ENCODE data around the gene CASK.
"Not testable (repeated sequence)": the region's sequence is repeated elsewhere in the genome, so short reads cannot be mapped to it uniquely, and the experiment has no call there.

Gene CASK

DNA sequence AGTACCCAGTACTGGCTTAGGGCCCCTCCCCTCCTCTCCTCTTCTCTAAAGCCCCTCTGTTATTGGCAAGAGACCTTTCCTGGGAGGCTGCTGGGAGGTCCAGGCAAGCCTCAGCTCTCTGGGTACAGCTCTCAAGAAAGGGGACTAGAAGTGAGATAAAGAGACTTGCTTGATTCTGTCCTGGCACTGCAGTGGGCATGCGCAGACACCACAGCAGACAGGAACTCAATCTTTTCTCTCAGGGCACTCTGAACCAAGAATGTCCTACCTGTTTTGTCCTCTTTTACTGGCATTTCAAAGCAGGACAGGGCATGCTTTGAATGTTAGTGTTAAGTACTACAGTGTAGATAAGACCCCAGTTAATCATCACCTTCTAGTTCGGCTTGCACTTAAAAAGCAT, 401.3 kb downstream of the CASK start:
- Histone ChIP-seq H3K9me3 (ENCODE audit: control insufficient read depth in 2 of 2, low read length in 2 of 2) (no peaks in the 10 kb centered on the region), H3K27ac (ENCODE audit: low read depth in 2 of 2, low read length in 2 of 2) (no peak overlapping the region), H3K27me3 (ENCODE audit: control insufficient read depth in 2 of 2, insufficient read depth in 2 of 2, low read length in 2 of 2) (peaks cover 7 to 10% of the 10 kb centered on the region in 2 donors), H3K36me3 (ENCODE audit: control insufficient read depth in 2 of 2, insufficient read depth in 2 of 2, low read length in 2 of 2) (peaks cover 2 to 7% of the 10 kb centered on the region in 2 donors), H3K4me3 (ENCODE audit: low read length in 2 of 2) (no peak overlapping the region), H3K4me1 (ENCODE audit: control insufficient read depth in 2 of 2, insufficient read depth in 2 of 2, low read length in 2 of 2) (no peaks in the 10 kb centered on the region), H3K9ac (ENCODE audit: low read depth in 1 of 2, low read length in 2 of 2) (no peak overlapping the region)

DNA sequence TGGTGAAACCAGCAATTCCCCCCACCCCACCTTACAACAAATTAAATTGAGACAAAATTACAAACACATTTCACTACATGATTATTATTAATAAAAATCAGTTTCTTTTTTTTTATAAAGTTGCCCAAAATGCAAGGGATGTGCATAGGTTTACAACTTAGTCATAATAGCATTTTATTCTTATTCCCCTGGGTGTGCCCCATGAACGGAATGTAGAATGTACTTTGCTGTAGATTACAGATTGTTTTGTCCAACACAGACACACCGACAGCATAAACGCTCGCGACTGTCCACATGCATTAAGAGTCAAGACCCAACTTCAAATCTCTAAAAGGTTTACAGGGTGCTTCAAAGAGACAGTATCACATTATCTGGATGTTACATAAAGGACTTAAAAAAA, 403.9 kb downstream of the CASK start:
- Histone ChIP-seq H3K27ac (ENCODE audit: low read depth in 2 of 2, low read length in 2 of 2) (no peak overlapping the region), H3K36me3 (ENCODE audit: control insufficient read depth in 2 of 2, insufficient read depth in 2 of 2, low read length in 2 of 2) (peaks cover 2 to 6% of the 10 kb centered on the region in 2 donors), H3K4me1 (ENCODE audit: control insufficient read depth in 2 of 2, insufficient read depth in 2 of 2, low read length in 2 of 2) (no peaks in the 10 kb centered on the region), H3K27me3 (ENCODE audit: control insufficient read depth in 2 of 2, insufficient read depth in 2 of 2, low read length in 2 of 2) (peaks cover 4 to 5% of the 10 kb centered on the region in 2 donors), H3K4me3 (ENCODE audit: low read length in 2 of 2) (no peak overlapping the region), H3K9me3 (ENCODE audit: control insufficient read depth in 2 of 2, low read length in 2 of 2) (no peaks in the 10 kb centered on the region), H3K9ac (ENCODE audit: low read depth in 1 of 2, low read length in 2 of 2) (no peak overlapping the region)

DNA sequence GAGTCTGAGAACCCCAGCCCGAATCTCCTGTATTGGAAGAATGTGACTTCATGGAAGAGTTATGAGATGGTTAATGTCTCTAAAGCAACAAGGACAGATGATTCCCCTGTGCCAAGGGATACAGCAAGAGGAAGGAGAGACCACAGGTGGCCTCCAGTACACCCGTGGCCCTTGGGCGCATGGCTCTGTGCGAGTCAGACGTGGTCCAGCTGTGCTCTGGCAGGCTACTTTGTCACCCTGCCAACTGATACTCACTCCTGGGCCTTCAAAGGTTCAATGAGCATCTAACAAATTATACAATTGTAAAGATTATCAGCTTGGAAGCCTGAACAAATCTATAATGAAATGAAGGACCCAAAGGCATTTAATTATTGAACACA, 404.5 kb downstream of the CASK start:
- Histone ChIP-seq H3K9me3 (ENCODE audit: control insufficient read depth in 2 of 2, low read length in 2 of 2) (no peaks in the 10 kb centered on the region), H3K36me3 (ENCODE audit: control insufficient read depth in 2 of 2, insufficient read depth in 2 of 2, low read length in 2 of 2) (peaks cover 2 to 4% of the 10 kb centered on the region in 2 donors), H3K4me1 (ENCODE audit: control insufficient read depth in 2 of 2, insufficient read depth in 2 of 2, low read length in 2 of 2) (no peaks in the 10 kb centered on the region), H3K27ac (ENCODE audit: low read depth in 2 of 2, low read length in 2 of 2) (no peak overlapping the region), H3K27me3 (ENCODE audit: control insufficient read depth in 2 of 2, insufficient read depth in 2 of 2, low read length in 2 of 2) (peaks cover 4 to 5% of the 10 kb centered on the region in 2 donors), H3K4me3 (ENCODE audit: low read length in 2 of 2) (no peak overlapping the region), H3K9ac (ENCODE audit: low read depth in 1 of 2, low read length in 2 of 2) (no peak overlapping the region)

DNA sequence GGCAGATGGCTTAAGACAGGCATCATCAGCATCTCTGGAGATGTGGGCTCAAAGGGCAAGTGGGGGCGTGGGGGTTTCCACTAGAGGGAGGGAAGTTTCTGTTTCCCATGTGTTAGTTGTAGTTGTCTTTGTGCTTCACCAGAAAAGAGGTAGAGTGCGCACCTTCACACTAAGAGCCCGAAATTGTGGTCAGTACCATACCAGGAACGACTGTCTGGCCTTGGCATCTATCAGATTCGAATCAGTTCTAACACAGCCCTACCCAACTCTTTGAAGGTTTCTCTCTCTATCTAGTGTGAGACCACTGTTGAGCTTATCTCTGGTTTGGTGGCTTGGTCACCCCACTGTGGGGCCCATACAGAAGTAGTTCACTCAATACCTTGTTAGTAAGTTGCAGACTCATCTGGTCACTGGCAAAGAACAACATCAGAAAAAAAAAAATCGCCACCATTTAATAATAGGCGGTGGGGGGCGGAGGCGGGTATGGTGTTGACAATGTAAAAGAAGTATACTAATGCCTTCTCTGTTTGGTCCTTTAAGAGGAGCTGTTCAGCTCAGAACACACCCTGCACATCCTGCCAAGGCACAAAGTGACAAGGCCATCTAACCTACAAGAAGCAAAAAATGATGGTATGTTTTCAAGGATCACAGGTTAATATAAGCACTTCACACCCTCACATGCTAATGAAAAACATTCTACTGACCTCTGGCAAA, 405.1 kb downstream of the CASK start:
- peaks cover 4 to 7% of the 10 kb centered on the region in 2 donors for H3K27me3 ChIP-seq (ENCODE audit: control insufficient read depth in 2 of 2, insufficient read depth in 2 of 2, low read length in 2 of 2)
- no peaks in the 10 kb centered on the region for H3K4me1 ChIP-seq (ENCODE audit: control insufficient read depth in 2 of 2, insufficient read depth in 2 of 2, low read length in 2 of 2)
- H3K9ac ChIP-seq (ENCODE audit: low read depth in 1 of 2, low read length in 2 of 2), result no peak overlapping the region
- H3K36me3 ChIP-seq (ENCODE audit: control insufficient read depth in 2 of 2, insufficient read depth in 2 of 2, low read length in 2 of 2), result peaks cover 1 to 4% of the 10 kb centered on the region in 2 donors
- H3K4me3 ChIP-seq (ENCODE audit: low read length in 2 of 2), result no peak overlapping the region
- H3K9me3 ChIP-seq (ENCODE audit: control insufficient read depth in 2 of 2, low read length in 2 of 2), result no peaks in the 10 kb centered on the region
- H3K27ac ChIP-seq (ENCODE audit: low read depth in 2 of 2, low read length in 2 of 2), result no peak overlapping the region

DNA sequence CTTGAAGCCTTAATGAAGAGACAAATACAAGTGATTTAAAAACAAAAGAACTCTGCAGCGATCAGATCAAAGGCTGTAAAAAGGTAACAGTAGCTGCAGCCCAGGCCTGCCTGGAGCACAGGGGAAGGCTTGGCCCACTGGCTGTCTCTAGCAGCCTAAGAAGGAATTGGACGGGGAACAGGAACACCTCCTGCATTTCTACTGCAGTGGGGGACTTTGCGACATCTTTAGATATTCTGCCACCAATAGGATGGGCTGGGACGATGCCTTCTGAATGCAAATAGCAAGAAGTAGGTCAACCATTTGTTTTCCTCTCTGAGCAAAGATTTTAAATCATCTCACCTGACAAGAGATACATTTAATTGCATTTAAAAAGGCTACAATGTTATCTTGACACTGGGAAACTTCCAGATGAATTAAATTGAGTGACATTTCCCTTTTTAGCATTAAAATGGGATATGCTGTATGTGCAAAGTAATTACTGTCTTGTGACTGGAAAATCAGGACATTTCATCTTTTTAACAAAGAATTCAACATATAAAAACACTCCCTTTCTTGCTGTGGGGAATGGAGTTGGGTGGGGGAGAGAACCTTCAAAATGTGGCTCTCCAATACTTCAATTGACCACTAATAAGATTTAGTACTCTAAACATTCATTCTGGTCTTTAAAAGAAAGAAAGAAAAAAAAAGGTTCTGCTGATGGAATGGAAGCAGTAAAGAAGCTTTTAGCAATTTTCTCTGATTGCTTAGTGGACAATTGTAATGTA, 406.2 kb downstream of the CASK start:
- H3K4me3 ChIP-seq (ENCODE audit: low read length in 2 of 2), result no peak overlapping the region
- no peak overlapping the region for H3K9ac ChIP-seq (ENCODE audit: low read depth in 1 of 2, low read length in 2 of 2)
- H3K36me3 ChIP-seq (ENCODE audit: control insufficient read depth in 2 of 2, insufficient read depth in 2 of 2, low read length in 2 of 2), result peaks cover 0 to 4% of the 10 kb centered on the region in 2 donors
- H3K27ac ChIP-seq (ENCODE audit: low read depth in 2 of 2, low read length in 2 of 2), result no peak overlapping the region
- no peaks in the 10 kb centered on the region for H3K9me3 ChIP-seq (ENCODE audit: control insufficient read depth in 2 of 2, low read length in 2 of 2)
- H3K27me3 ChIP-seq (ENCODE audit: control insufficient read depth in 2 of 2, insufficient read depth in 2 of 2, low read length in 2 of 2), result peaks cover 1 to 7% of the 10 kb centered on the region in 2 donors
- no peaks in the 10 kb centered on the region for H3K4me1 ChIP-seq (ENCODE audit: control insufficient read depth in 2 of 2, insufficient read depth in 2 of 2, low read length in 2 of 2)

DNA sequence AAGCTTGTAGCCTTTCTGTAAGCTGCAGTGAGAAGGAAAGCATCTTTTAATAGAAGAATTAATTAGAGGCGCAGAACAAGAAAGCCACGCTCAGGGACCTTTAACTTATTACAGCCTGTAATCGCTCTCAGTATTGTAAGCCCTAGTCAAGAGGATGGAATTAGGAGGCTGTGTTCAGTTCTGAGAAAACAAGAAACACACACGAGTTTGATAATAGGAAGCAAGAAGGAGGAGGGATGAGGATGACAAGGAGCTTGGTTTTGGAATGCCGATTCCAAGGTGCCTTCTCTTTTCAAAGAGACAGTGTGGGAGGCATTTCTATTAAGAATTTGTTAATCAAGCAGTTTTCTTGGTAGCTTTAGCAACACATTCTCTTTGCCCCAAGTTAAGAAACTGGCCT, 406.9 kb downstream of the CASK start:
- Histone ChIP-seq H3K4me3 (ENCODE audit: low read length in 2 of 2) (no peak overlapping the region), H3K4me1 (ENCODE audit: control insufficient read depth in 2 of 2, insufficient read depth in 2 of 2, low read length in 2 of 2) (no peaks in the 10 kb centered on the region), H3K9ac (ENCODE audit: low read depth in 1 of 2, low read length in 2 of 2) (no peak overlapping the region), H3K9me3 (ENCODE audit: control insufficient read depth in 2 of 2, low read length in 2 of 2) (no peaks in the 10 kb centered on the region), H3K27ac (ENCODE audit: low read depth in 2 of 2, low read length in 2 of 2) (no peak overlapping the region), H3K27me3 (ENCODE audit: control insufficient read depth in 2 of 2, insufficient read depth in 2 of 2, low read length in 2 of 2) (peaks cover 0 to 7% of the 10 kb centered on the region in 2 donors), H3K36me3 (ENCODE audit: control insufficient read depth in 2 of 2, insufficient read depth in 2 of 2, low read length in 2 of 2) (peaks cover 0 to 4% of the 10 kb centered on the region in 2 donors)

DNA sequence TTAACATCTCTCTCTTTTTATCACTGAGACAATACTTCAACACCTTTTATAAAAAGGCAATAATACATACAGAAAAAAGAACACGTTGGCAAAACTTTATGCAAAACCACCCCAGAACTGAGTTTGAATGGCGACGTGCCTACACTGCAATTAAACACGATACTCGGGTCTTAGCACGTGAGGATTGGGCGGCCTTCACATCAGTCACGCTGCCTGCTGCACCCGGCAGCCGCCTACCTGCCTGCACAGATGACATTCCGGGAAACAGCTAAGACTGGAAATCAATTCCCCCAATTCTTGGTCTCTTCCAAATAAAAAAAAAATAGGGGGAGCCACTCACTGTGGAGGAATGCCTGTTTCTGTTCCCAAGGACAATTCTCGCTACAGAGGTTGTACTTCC, 408.0 kb downstream of the CASK start:
- H3K9me3 ChIP-seq (ENCODE audit: control insufficient read depth in 2 of 2, low read length in 2 of 2), result no peaks in the 10 kb centered on the region
- peaks cover 0 to under 1% of the 10 kb centered on the region in 2 donors for H3K36me3 ChIP-seq (ENCODE audit: control insufficient read depth in 2 of 2, insufficient read depth in 2 of 2, low read length in 2 of 2)
- no peaks in the 10 kb centered on the region for H3K4me1 ChIP-seq (ENCODE audit: control insufficient read depth in 2 of 2, insufficient read depth in 2 of 2, low read length in 2 of 2)
- H3K9ac ChIP-seq (ENCODE audit: low read depth in 1 of 2, low read length in 2 of 2), result no peak overlapping the region
- H3K27me3 ChIP-seq (ENCODE audit: control insufficient read depth in 2 of 2, insufficient read depth in 2 of 2, low read length in 2 of 2), result peaks cover 0 to 7% of the 10 kb centered on the region in 2 donors
- no peak overlapping the region for H3K27ac ChIP-seq (ENCODE audit: low read depth in 2 of 2, low read length in 2 of 2)
- no peak overlapping the region for H3K4me3 ChIP-seq (ENCODE audit: low read length in 2 of 2)

DNA sequence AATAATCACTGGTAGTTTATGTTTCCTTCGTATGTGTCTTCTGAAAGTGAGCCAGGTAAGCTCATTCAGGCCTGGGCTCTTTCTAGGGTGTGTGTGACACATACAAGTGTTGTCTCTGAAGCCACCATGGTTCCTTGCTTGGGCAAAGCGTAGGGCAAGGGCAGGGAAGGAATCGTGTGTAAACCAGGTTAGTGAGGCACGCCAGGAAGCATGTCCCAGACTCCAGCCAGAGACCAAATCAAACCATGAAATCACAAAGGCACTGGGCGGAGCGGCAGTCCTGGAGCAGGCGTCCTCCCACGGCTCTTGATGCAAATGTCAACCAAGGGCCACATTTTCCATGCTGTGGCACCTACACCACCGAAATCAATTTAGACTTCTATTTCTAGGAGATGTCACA, 409.2 kb downstream of the CASK start:
- H3K9ac ChIP-seq (ENCODE audit: low read depth in 1 of 2, low read length in 2 of 2), result no peak overlapping the region
- no peak overlapping the region for H3K27ac ChIP-seq (ENCODE audit: low read depth in 2 of 2, low read length in 2 of 2)
- H3K4me1 ChIP-seq (ENCODE audit: control insufficient read depth in 2 of 2, insufficient read depth in 2 of 2, low read length in 2 of 2), result no peaks in the 10 kb centered on the region
- peaks cover 0 to 7% of the 10 kb centered on the region in 2 donors for H3K27me3 ChIP-seq (ENCODE audit: control insufficient read depth in 2 of 2, insufficient read depth in 2 of 2, low read length in 2 of 2)
- H3K36me3 ChIP-seq (ENCODE audit: control insufficient read depth in 2 of 2, insufficient read depth in 2 of 2, low read length in 2 of 2), result no peaks in the 10 kb centered on the region
- no peaks in the 10 kb centered on the region for H3K9me3 ChIP-seq (ENCODE audit: control insufficient read depth in 2 of 2, low read length in 2 of 2)
- no peak overlapping the region for H3K4me3 ChIP-seq (ENCODE audit: low read length in 2 of 2)

DNA sequence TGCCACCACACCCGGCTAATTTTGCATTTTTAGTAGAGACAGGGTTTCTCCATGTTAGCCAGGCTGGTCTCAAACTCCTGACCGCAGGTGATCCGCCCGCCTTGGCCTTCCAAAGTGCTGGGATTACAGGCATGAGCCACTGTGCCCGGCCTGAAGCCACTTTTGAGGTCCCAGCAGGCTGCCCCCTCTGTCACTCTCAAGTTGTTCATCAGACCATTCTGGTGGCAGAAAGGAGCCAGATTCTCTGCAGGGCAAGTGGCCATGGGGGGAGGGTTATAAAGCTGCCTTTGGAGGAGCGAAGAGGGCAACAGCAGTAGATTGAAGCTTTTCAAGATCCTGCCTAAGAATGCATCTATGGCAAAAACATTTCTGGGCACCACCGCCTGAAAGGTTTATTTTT, 410.5 kb downstream of the CASK start:
- H3K27ac ChIP-seq (ENCODE audit: low read depth in 2 of 2, low read length in 2 of 2); H3K9ac ChIP-seq (ENCODE audit: low read depth in 1 of 2, low read length in 2 of 2); H3K4me1 ChIP-seq (ENCODE audit: control insufficient read depth in 2 of 2, insufficient read depth in 2 of 2, low read length in 2 of 2); H3K36me3 ChIP-seq (ENCODE audit: control insufficient read depth in 2 of 2, insufficient read depth in 2 of 2, low read length in 2 of 2); H3K27me3 ChIP-seq (ENCODE audit: control insufficient read depth in 2 of 2, insufficient read depth in 2 of 2, low read length in 2 of 2); H3K9me3 ChIP-seq (ENCODE audit: control insufficient read depth in 2 of 2, low read length in 2 of 2); H3K4me3 ChIP-seq (ENCODE audit: low read length in 2 of 2): not testable (repeated sequence)

DNA sequence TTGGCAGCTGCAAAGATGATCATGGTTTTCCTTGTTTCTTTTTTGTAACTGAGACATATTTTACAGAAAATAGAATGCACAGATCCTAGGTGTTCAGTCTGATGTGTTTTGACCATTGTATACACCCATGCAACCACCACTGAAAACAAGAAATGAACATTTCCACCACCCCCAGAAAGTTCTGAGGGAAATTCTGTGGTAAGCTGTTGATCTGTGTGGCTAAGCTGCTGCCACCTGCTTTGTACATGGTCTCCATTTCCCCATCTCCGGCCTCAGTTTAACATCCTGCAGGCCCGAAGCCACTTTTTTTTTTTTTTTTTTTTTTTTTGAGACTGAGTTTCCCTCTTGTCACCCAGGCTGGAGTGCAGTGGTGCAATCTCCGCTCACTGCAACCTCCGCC, 411.0 kb downstream of the CASK start:
- Histone ChIP-seq H3K36me3 (ENCODE audit: control insufficient read depth in 2 of 2, insufficient read depth in 2 of 2, low read length in 2 of 2) (no peaks in the 10 kb centered on the region), H3K27ac (ENCODE audit: low read depth in 2 of 2, low read length in 2 of 2) (no peak overlapping the region), H3K4me3 (ENCODE audit: low read length in 2 of 2) (no peak overlapping the region), H3K4me1 (ENCODE audit: control insufficient read depth in 2 of 2, insufficient read depth in 2 of 2, low read length in 2 of 2) (no peaks in the 10 kb centered on the region), H3K9ac (ENCODE audit: low read depth in 1 of 2, low read length in 2 of 2) (no peak overlapping the region), H3K27me3 (ENCODE audit: control insufficient read depth in 2 of 2, insufficient read depth in 2 of 2, low read length in 2 of 2) (peaks cover 0 to 3% of the 10 kb centered on the region in 2 donors), H3K9me3 (ENCODE audit: control insufficient read depth in 2 of 2, low read length in 2 of 2) (no peaks in the 10 kb centered on the region)
